Esophagus muscularis mucosa (tissue), 4 donors: ENCODE results near the gene STRN3. TPM values are rescaled to one million over a fixed set of nuclear protein-coding genes. Genes with fewer than 3 reads are reported as not detected.

Experiments used
- DNase-seq: peaks from one replicate; pipeline ENCODE4 v3.0.0-alpha.2; 2017; ENCODE audit errors: extremely low spot score
- H3K27ac ChIP-seq, 4 donors: fragments of 200-600 bp; sonication (generic); replicated peaks in 1 of 4; 1 replicate in 3 of 4; 2 replicates in 1 of 4; pipeline ENCODE4 v1.5.1; 2016 to 2019; ENCODE audit warnings: mild to moderate bottlenecking in 1 of 4
- H3K27me3 ChIP-seq, 4 donors: fragments of 200-600 bp; sonication (generic); one replicate each; pipeline versions ENCODE4 v1.5.1 to v1.6.0; 2016 to 2019
- H3K36me3 ChIP-seq, 4 donors: fragments of 200-600 bp; sonication (generic); one replicate each; pipeline ENCODE4 v1.5.1; 2016 to 2019
- H3K4me1 ChIP-seq, 4 donors: fragments of 200-600 bp; sonication (generic); one replicate each; pipeline ENCODE4 v1.5.1; 2016 to 2019
- H3K4me3 ChIP-seq, 4 donors: fragments of 200-600 bp; sonication (generic); 1 replicate in 2 of 4; 2 replicates in 2 of 4; pipeline ENCODE4 v1.5.1; 2016 to 2019; ENCODE audit warnings: mild to moderate bottlenecking in 4 of 4, moderate library complexity in 1 of 4
- H3K9me3 ChIP-seq, 4 donors: fragments of 200-600 bp; sonication (generic); 1 replicate in 3 of 4; 2 replicates in 1 of 4; pipeline ENCODE4 v1.5.1; 2016 to 2019
- CTCF ChIP-seq, 3 experiments: fragments of 200-600 bp in 2 of 3; fragments of 450-650 bp in 1 of 3; sonication (generic) in 2 of 3; IDR thresholded peaks; one replicate each; pipeline ENCODE4 v1.5.1; 2017 to 2019; ENCODE audit warnings: antibody characterized with exemption in 3 of 3, mild to moderate bottlenecking in 2 of 3, moderate library complexity in 1 of 3
- EP300 ChIP-seq: sonication (generic); formaldehyde crosslinking; IDR thresholded peaks from one replicate; pipeline ENCODE4 v1.6.1; 2017; ENCODE audit warnings: antibody characterized with exemption
- POLR2A ChIP-seq: fragments of 450-650 bp; IDR thresholded peaks from one replicate; pipeline ENCODE4 v1.6.1; 2017; ENCODE audit warnings: antibody characterized with exemption, moderate library complexity, mild to moderate bottlenecking, low read depth
- POLR2AphosphoS5 ChIP-seq, 2 donors: sonication (generic); formaldehyde crosslinking; IDR thresholded peaks; one replicate each; pipeline ENCODE4 v1.6.1; 2017; ENCODE audit warnings: antibody characterized with exemption in 2 of 2
- WGBS: methylation state at CpG from one replicate; pipeline ENCODE4 v1.1.5; 2018; 5-methylcytosine and 5-hydroxymethylcytosine counted together
- intact Hi-C: fragments of 100-400 bp; cut with DNase I; formaldehyde crosslinking; loops from one replicate; pipeline ENCODE4 v1.15.1; 2023
- total RNA-seq, 4 donors: library from RNA; depleted of rRNA; stranded (reverse); fragments of >200 nt; gene quantifications; one replicate each; pipeline versions ENCODE4 v1.1.0 to v1.2.1, GENCODE V29; 2016

The STRN3 gene
- total RNA-seq, 4 donors from 2014 or later: 54.5 to 90.1 (median 68.9) TPM

- no peaks in the 10 kb centered on the region for H3K27me3 ChIP-seq
- no peaks in the 10 kb centered on the region for H3K36me3 ChIP-seq
- H3K9me3 ChIP-seq: no peaks in the 10 kb centered on the region
- peaks cover 44 to 84% (median 74%) of the 10 kb centered on the region in 4 donors for H3K4me1 ChIP-seq
- H3K4me3 ChIP-seq: no peak overlapping the region
- DNase-seq: no peak
- no peak overlapping the region for H3K27ac ChIP-seq
- TF ChIP-seq EP300 (no peak), POLR2AphosphoS5 (IDR thresholded peaks at IDR 0.05) (no peak)
- intact Hi-C loops: no loop called here
These were observed 35.4 kb downstream of the STRN3 start for GRCh38 chr14:30990770-30991169.

GRCh38 chr14:30988509-30988908, 37.7 kb downstream of the STRN3 start:
- H3K4me3 ChIP-seq: no peak overlapping the region
- no peak for TF ChIP-seq POLR2A
- no peak for TF ChIP-seq POLR2AphosphoS5 (IDR thresholded peaks at IDR 0.05)
- TF ChIP-seq EP300: no peak
- no peak for TF ChIP-seq CTCF (IDR thresholded peaks at IDR 0.05)
- H3K36me3 ChIP-seq: no peaks in the 10 kb centered on the region
- H3K9me3 ChIP-seq: no peaks in the 10 kb centered on the region
- H3K4me1 ChIP-seq: peaks cover 30 to 78% (median 65%) of the 10 kb centered on the region in 4 donors
- H3K27me3 ChIP-seq: no peaks in the 10 kb centered on the region
- DNase-seq: no peak
- H3K27ac ChIP-seq: peak overlapping the region; percentile 41 to 56 (median 50)
- intact Hi-C loops: loop anchor here (5.0 kb wide), 1 partner anchor 34 kb away; no protein-coding TSS in a partner anchor

GRCh38 chr14:30985796-30986195, 40.4 kb downstream of the STRN3 start:
- no peak for TF ChIP-seq CTCF (IDR thresholded peaks at IDR 0.05)
- TF ChIP-seq POLR2A: no peak
- no peak for TF ChIP-seq EP300
- TF ChIP-seq POLR2AphosphoS5 (IDR thresholded peaks at IDR 0.05): no peak
- Histone ChIP-seq H3K36me3 (no peaks in the 10 kb centered on the region), H3K4me3 (no peak overlapping the region), H3K4me1 (peaks cover 16 to 86% (median 70%) of the 10 kb centered on the region in 4 donors), H3K27ac (no peak overlapping the region), H3K27me3 (no peaks in the 10 kb centered on the region), H3K9me3 (no peaks in the 10 kb centered on the region)
- intact Hi-C loops: loop anchor here (5.0 kb wide), 1 partner anchor 37 kb away; no protein-coding TSS in a partner anchor
- no peak for DNase-seq
- 76% methylated on average over 3 of the region's 3 CpGs for WGBS

- no peak for DNase-seq
- H3K4me1 ChIP-seq: peaks cover 12 to 87% (median 77%) of the 10 kb centered on the region in 4 donors
- H3K36me3 ChIP-seq: no peaks in the 10 kb centered on the region
- TF ChIP-seq CTCF (IDR thresholded peaks at IDR 0.05): no peak
- no peak for TF ChIP-seq POLR2A
- no peak for TF ChIP-seq EP300
- no peak for TF ChIP-seq POLR2AphosphoS5 (IDR thresholded peaks at IDR 0.05)
- H3K27me3 ChIP-seq: no peaks in the 10 kb centered on the region
- no peak overlapping the region for H3K4me3 ChIP-seq
- intact Hi-C loops: no loop called here
- no peak overlapping the region for H3K27ac ChIP-seq
- WGBS: 84% methylated on average over 2 of the region's 2 CpGs
- H3K9me3 ChIP-seq: no peaks in the 10 kb centered on the region
These were observed 42.3 kb downstream of the STRN3 start for GRCh38 chr14:30983858-30984257.

GRCh38 chr14:30982533-30982932, 43.6 kb downstream of the STRN3 start:
- H3K4me1 ChIP-seq: peaks cover 0 to 79% (median 73%) of the 10 kb centered on the region in 4 donors
- intact Hi-C loops: no loop called here
- H3K27me3 ChIP-seq: no peaks in the 10 kb centered on the region
- H3K27ac ChIP-seq: no peak overlapping the region
- no peaks in the 10 kb centered on the region for H3K36me3 ChIP-seq
- WGBS: 82% methylated on average over 7 of the region's 7 CpGs
- H3K9me3 ChIP-seq: no peaks in the 10 kb centered on the region
- DNase-seq: no peak
- TF ChIP-seq EP300 (no peak), POLR2A (no peak), CTCF (IDR thresholded peaks at IDR 0.05) (no peak), POLR2AphosphoS5 (IDR thresholded peaks at IDR 0.05) (no peak)
- H3K4me3 ChIP-seq: no peak overlapping the region
